ENCODE data around the gene SEMA3E.

The SEMA3E gene

GRCh38 chr7:83429493-83429892 is 219.4 kb downstream of the SEMA3E start:
- Mint-ChIP-seq H3K27me3 (no peaks in the 10 kb centered on the region), H3K36me3 (no peaks in the 10 kb centered on the region), H3K27ac (no peak overlapping the region), H3K4me3 (no peak overlapping the region), H3K9me3 (no peaks in the 10 kb centered on the region), H3K4me1 (no peaks in the 10 kb centered on the region)

GRCh38 chr7:83427884-83428283 is 221.1 kb downstream of the SEMA3E start:
- Mint-ChIP-seq H3K27ac (no peak overlapping the region), H3K4me3 (no peak overlapping the region), H3K9me3 (no peaks in the 10 kb centered on the region), H3K27me3 (no peaks in the 10 kb centered on the region), H3K4me1 (no peaks in the 10 kb centered on the region), H3K36me3 (no peaks in the 10 kb centered on the region)

- Mint-ChIP-seq H3K27me3 (no peaks in the 10 kb centered on the region), H3K4me1 (no peaks in the 10 kb centered on the region), H3K4me3 (no peak overlapping the region), H3K9me3 (no peaks in the 10 kb centered on the region), H3K36me3 (no peaks in the 10 kb centered on the region), H3K27ac (no peak overlapping the region)
These were observed 222.6 kb downstream of the SEMA3E start for GRCh38 chr7:83426325-83426724.

- Mint-ChIP-seq H3K9me3 (peaks cover 4% of the 10 kb centered on the region), H3K27ac (no peak overlapping the region), H3K4me1 (no peaks in the 10 kb centered on the region), H3K4me3 (no peak overlapping the region), H3K36me3 (no peaks in the 10 kb centered on the region), H3K27me3 (no peaks in the 10 kb centered on the region)
These were observed 229.9 kb downstream of the SEMA3E start for GRCh38 chr7:83419013-83419412.

- Mint-ChIP-seq H3K27ac (no peak overlapping the region), H3K9me3 (peaks cover 4% of the 10 kb centered on the region), H3K4me3 (no peak overlapping the region), H3K4me1 (no peaks in the 10 kb centered on the region), H3K36me3 (no peaks in the 10 kb centered on the region), H3K27me3 (no peaks in the 10 kb centered on the region)
These were observed 233.1 kb downstream of the SEMA3E start for GRCh38 chr7:83415840-83416239.

GRCh38 chr7:83414947-83415346 is 234.0 kb downstream of the SEMA3E start:
- no peaks in the 10 kb centered on the region for H3K4me1 Mint-ChIP-seq
- H3K36me3 Mint-ChIP-seq: no peaks in the 10 kb centered on the region
- H3K4me3 Mint-ChIP-seq: no peak overlapping the region
- H3K9me3 Mint-ChIP-seq: peaks cover 4% of the 10 kb centered on the region
- H3K27ac Mint-ChIP-seq: no peak overlapping the region
- H3K27me3 Mint-ChIP-seq: no peaks in the 10 kb centered on the region

GRCh38 chr7:83413831-83414230 is 235.1 kb downstream of the SEMA3E start:
- Mint-ChIP-seq H3K27me3 (no peaks in the 10 kb centered on the region), H3K27ac (no peak overlapping the region), H3K4me1 (no peaks in the 10 kb centered on the region), H3K36me3 (no peaks in the 10 kb centered on the region), H3K9me3 (no peaks in the 10 kb centered on the region), H3K4me3 (no peak overlapping the region)

GRCh38 chr7:83413424-83413823 is 235.5 kb downstream of the SEMA3E start:
- H3K27me3 Mint-ChIP-seq: no peaks in the 10 kb centered on the region
- no peaks in the 10 kb centered on the region for H3K9me3 Mint-ChIP-seq
- H3K4me3 Mint-ChIP-seq: no peak overlapping the region

GRCh38 chr7:83410989-83411591 is 237.8 kb downstream of the SEMA3E start:
- Mint-ChIP-seq H3K9me3 (no peaks in the 10 kb centered on the region), H3K4me1 (no peaks in the 10 kb centered on the region), H3K27me3 (no peaks in the 10 kb centered on the region), H3K27ac (no peak overlapping the region), H3K4me3 (no peak overlapping the region), H3K36me3 (no peaks in the 10 kb centered on the region)

More at GRCh38 chr7:83413424-83413823, 235.5 kb downstream of the SEMA3E start:
- Mint-ChIP-seq H3K4me1 (no peaks in the 10 kb centered on the region), H3K36me3 (no peaks in the 10 kb centered on the region), H3K27ac (no peak overlapping the region)

GRCh38 chr7:83394776-83395175 is 254.2 kb downstream of the SEMA3E start:
- H3K4me1 Mint-ChIP-seq: no peaks in the 10 kb centered on the region
- no peaks in the 10 kb centered on the region for H3K9me3 Mint-ChIP-seq

GRCh38 chr7:83388436-83388835 is 260.5 kb downstream of the SEMA3E start:
- no peaks in the 10 kb centered on the region for H3K9me3 Mint-ChIP-seq
- no peak overlapping the region for H3K4me3 Mint-ChIP-seq
- H3K27ac Mint-ChIP-seq: no peak overlapping the region

More at GRCh38 chr7:83394776-83395175, 254.2 kb downstream of the SEMA3E start:
- no peaks in the 10 kb centered on the region for H3K36me3 Mint-ChIP-seq
- no peak overlapping the region for H3K4me3 Mint-ChIP-seq
- no peak overlapping the region for H3K27ac Mint-ChIP-seq
- H3K27me3 Mint-ChIP-seq: no peaks in the 10 kb centered on the region

GRCh38 chr7:83366629-83367028 is 282.3 kb downstream of the SEMA3E start:
- Mint-ChIP-seq H3K27me3 (no peaks in the 10 kb centered on the region), H3K27ac (no peak overlapping the region), H3K9me3 (no peaks in the 10 kb centered on the region), H3K4me3 (no peak overlapping the region), H3K4me1 (no peaks in the 10 kb centered on the region), H3K36me3 (no peaks in the 10 kb centered on the region)

More at GRCh38 chr7:83388436-83388835, 260.5 kb downstream of the SEMA3E start:
- Mint-ChIP-seq H3K4me1 (no peaks in the 10 kb centered on the region), H3K36me3 (no peaks in the 10 kb centered on the region), H3K27me3 (no peaks in the 10 kb centered on the region)

- H3K36me3 Mint-ChIP-seq: no peaks in the 10 kb centered on the region
- no peak overlapping the region for H3K4me3 Mint-ChIP-seq
- no peaks in the 10 kb centered on the region for H3K27me3 Mint-ChIP-seq
- H3K9me3 Mint-ChIP-seq: no peaks in the 10 kb centered on the region
- no peaks in the 10 kb centered on the region for H3K4me1 Mint-ChIP-seq
- H3K27ac Mint-ChIP-seq: no peak overlapping the region
These were observed 283.2 kb downstream of the SEMA3E start for GRCh38 chr7:83365746-83366145.

GRCh38 chr7:83362871-83363550 is 285.9 kb downstream of the SEMA3E start:
- Mint-ChIP-seq H3K36me3 (no peaks in the 10 kb centered on the region), H3K4me3 (no peak overlapping the region), H3K27me3 (no peaks in the 10 kb centered on the region), H3K9me3 (no peaks in the 10 kb centered on the region), H3K27ac (no peak overlapping the region), H3K4me1 (no peaks in the 10 kb centered on the region)

- Mint-ChIP-seq H3K4me1 (no peaks in the 10 kb centered on the region), H3K9me3 (no peaks in the 10 kb centered on the region), H3K36me3 (no peaks in the 10 kb centered on the region), H3K4me3 (no peak overlapping the region), H3K27ac (no peak overlapping the region), H3K27me3 (no peaks in the 10 kb centered on the region)
These were observed 289.8 kb downstream of the SEMA3E start for GRCh38 chr7:83359108-83359507.

- Mint-ChIP-seq H3K9me3 (peaks cover 6% of the 10 kb centered on the region), H3K4me1 (no peaks in the 10 kb centered on the region), H3K27ac (no peak overlapping the region), H3K27me3 (no peaks in the 10 kb centered on the region), H3K4me3 (no peak overlapping the region), H3K36me3 (no peaks in the 10 kb centered on the region)
These were observed 293.8 kb downstream of the SEMA3E start for GRCh38 chr7:83355143-83355542.

All from activated naive CD4-positive, alpha-beta T cell treated with anti-CD3 and anti-CD28 coated beads, Interleukin-2, amount 50 U/mL, for 24 hours (primary cell).